HUDEP-2 (cell line): Measurements from ENCODE around the gene HEG1.

Source experiments
- DNase-seq, 76 experiments: peaks; one replicate each; lab custom pipeline; 2025; ENCODE audit not compliant: unreplicated experiment in 76 of 76; lab: John Stamatoyannopoulos, UW

Gene HEG1

DNA sequence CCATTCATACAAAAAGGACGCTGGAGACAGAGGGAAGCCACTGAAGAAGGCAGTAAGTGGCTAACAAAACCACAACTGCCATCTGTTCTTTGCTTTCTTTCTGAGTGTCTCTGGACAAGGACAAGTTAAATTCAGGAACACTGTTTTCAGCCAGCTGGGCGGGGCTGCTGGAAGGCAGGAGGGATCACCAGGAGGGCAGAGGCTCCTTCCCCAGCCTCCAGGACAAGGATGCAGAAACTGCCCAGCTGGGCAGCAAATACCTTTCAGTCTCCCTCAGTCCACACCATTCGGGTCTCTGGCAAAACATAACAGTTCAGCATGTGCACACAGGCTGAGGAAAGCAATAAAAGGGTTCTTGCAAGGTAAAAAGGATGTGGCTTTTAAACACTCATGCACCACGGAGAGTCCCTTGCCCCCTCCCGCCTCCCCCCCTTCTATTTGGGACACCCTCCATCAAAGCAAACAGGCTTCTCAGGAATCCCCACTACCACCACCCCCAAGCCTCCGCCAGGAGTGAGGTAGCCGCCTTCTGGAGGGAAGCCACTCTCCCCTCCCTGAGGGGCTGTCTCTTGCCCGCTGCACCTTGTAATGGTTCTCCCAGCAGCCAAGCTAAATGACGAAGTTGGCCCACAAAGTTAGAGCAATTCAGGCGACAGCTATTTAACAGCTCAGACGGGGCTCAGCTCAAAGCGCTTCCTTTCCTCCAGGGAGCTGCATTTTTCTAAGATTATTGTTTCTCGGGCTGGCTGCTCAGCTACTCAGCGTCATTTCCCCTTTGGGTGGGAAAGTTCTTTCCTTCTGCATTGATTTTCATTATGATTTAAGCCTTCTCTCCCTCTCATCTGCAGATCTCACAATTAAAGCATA, 3.8 kb downstream of the HEG1 start:
- DNase-seq = no peak

DNA sequence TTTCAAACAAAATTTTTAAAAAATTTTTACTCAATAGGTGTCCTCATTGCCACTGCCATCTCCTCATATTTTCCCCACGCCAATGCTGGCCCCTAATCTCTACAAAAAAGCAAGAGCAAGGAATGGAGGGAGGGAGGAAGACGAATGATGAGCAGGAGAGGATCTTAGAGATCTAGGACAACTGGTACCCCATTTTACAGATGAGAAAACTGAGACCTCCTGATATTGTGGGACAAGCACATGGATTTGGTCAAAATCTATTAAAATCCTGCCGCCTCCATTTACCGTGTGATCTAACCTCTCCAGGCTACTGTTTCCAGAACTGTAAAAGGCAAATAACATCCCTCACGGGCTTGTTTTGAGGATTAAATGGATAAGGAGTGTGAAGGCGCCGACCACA, 4.6 kb downstream of the HEG1 start:
- DNase-seq = no peak

DNA sequence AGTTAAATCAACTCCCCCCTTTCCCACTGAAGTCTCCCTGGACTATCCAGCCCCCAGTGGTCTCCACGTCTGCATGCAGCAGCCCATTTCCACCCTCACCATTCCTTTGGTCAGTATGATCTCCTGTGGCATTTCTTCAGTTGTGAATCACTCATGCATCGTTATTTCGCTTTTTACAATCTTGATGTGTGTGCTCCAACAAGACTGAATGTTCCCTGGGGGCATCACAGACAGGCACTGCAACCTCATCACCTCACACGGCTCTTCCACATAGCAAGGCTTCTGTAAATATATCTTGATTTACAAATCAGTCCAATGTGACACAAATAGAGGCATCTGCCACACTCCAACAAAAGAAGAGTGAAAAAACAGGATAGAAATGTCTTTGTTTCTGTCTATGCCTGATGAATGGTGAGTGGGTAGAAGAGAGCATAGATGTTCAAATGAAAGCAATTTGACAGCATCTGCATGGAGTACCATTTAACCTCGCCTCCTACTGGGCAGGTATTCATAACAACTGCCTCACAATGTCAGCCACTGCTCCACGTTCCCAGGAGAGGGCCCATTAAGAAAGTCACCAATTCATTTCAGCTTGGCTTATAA, 5.2 kb downstream of the HEG1 start:
- no peak for DNase-seq

DNA sequence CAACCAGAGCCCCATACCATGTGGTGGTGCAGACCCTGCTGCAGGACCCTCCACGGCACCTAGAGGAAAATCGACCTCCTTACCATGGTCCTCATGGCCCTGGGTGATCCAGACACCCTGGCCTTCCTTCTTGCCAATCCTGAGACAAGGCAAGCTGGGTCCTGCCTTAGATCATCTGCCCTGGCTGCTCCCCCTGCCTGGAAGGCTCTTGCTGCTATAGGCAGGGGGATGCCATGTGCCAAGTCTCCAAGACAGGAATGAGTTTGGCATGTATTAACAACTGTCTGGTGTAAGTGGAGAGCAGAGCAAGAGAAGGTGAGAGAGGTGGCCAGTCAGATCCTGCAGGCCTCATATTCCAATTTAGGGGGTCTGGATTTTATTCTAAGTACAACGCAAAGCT, 7.5 kb downstream of the HEG1 start:
- DNase-seq = no peak

DNA sequence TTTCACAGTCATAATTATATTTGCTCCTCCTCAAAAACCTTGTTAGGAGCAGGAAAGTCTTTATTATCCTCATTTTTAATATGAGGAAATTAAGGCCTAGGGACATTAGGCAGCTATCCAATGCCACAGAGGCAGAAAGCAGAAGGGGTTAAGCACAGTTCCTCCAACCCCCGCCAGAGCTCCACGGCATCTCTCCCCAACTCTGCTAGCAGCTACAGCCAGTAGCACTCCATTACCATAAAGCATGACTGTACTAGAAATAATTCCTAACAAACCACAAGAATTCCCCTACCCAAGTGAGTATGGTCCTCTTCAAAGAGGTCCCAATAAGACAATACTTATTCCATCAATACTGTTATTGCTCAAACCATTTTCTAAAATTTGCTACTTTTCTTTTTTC, 9.8 kb downstream of the HEG1 start:
- no peak for DNase-seq

DNA sequence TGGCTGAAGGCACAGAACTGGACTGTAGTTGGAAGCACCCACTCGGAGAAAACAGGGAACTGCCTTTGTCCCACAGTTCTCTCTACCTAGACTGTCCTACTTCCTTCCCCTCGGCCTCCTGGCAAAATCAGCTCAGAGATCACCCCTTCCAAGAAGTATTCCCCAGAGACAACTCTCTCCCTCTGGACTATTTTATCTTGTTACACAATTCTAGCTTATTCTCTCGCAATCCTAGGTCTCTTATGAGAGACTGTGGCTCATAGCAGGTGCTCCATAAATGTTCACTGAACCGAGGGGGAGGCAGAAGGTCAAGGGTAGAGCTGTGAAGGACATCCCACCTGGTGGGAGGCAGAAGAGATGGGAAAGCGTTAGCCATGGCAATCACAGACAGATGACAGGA, 10.6 kb downstream of the HEG1 start:
- DNase-seq = no peak

DNA sequence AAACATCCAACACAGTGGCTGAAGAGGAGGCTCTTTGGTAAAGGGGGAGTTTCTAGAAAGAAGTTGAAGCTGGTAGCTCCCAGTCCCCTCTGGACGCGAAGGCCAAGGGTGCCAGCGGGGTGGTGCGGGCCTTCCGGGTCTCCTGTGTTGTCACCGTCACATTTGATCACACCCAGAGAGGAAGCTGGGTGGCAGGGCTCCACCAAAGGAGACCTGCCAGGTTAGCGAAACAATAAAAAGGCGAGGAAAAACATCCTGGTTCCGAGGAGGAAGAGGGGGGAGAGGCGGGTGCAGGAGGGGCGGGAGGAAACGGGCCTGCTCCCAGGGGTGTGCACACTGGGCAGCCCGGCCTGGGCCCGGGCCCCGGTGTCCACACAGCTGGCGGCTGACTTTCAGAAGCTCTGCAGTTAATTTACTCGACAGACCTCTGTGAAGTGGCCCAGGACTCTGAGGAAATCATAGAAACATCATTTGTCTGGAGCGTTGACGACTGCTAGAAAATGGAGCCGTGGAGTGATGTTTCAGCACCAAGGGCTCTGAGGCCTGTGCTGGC, 12.1 kb downstream of the HEG1 start:
- no peak for DNase-seq

DNA sequence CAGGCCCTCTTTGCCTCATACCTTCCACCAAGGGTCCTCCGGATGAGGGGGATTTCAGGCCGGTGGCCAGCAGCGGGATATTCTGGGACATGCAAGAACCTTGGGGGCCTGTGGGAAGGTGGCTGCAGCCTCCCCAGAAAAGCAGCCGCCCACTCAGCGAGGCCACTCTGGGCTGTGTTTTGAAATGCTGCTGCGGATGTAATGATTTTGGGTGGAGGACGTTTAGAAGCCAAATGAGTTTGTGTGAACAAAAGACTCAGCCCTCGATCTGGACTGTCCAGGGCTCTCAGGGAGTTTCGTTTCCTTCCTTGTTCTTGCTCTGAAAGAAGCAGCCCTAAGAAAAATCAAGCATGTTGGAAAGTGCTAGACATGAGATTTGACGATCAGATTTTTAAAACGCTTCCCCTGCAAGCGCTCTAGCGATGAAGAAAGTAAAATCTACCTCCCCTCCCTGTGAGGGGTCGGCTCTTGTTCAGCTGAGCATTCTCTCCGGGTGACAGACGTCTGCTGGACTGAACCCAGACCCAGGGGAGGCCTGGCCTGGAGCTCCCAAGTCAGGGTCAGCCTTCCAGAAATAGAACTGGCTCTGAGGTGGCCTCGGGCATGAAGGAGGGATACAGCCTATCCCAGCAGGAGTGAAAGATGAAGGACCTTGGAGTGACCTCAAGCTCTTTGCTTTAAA, 12.9 kb downstream of the HEG1 start:
- no peak for DNase-seq

DNA sequence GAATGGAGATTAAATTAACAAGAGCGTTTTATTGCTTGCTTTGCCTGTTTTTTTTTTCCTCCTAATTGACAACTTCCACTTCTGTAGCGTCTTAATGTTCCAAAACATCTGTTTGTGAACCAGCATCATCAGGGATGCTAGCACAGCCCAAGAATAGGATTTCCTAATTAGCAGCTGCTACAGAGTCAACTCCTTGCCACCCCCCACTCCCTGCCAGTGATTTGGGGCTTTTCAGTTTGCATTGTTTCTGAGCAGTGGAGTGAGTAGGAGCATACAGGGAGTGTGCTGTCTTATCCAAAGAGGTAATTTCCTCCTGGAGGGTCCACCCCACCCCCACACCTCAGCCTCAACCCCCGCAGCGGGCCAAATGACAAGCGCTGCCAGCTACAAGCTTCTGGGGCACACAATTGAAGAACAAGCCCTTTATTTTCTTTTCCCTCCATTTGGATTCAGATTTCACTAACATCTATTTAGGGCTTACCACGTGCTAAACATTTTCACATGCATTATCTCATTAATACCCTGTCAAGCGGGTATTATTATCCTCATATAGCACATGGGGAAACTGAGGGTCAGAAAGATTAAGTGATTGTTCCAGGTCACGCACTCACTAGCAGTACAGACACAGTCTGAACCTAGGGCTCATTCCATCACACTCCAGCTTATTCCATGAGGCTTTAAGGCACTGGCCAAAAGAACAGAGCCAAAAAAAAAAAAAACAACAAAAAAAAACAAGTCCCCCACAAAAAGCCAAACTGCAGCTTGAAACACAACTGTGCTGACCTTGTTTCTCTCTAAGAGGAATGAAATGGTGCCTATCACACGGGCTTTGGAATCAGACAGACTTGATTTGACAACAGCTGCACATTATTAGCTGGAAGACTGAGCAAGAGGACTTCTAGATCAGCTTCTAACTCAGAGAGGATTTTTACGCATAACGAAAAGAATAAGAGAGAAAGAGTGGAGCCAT, 16.4 kb downstream of the HEG1 start:
- no peak for DNase-seq

DNA sequence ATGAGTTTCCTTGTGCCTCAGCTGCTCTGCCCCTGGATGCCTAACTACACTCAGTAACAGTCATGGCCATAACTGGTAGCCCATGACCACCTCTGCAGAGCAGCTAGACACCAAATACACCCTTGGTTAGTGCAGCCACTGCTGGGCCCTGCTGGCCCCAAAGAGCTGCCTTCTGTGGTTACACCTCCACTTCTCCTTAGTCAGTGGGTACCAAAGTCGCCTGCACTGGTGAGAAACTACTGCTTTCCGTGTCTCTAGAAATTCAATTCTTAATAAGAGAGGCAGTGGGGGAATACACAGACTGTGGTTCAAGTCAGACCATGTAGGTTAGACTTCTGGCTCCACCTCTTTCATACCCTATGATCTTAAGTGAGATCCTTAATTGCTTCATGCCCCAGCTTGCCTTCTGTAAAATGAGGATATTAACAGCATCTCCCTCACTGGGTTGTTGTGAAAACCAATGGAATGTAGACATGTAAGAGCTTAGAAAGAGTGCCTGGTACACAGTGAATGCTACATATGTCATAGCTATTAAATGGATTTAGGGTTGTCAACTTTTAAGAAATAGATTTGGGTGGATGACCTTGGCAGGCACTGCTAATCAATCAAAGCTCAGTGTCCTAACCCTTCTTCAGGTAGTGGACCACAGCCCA, 18.2 kb downstream of the HEG1 start:
- no peak for DNase-seq

DNA sequence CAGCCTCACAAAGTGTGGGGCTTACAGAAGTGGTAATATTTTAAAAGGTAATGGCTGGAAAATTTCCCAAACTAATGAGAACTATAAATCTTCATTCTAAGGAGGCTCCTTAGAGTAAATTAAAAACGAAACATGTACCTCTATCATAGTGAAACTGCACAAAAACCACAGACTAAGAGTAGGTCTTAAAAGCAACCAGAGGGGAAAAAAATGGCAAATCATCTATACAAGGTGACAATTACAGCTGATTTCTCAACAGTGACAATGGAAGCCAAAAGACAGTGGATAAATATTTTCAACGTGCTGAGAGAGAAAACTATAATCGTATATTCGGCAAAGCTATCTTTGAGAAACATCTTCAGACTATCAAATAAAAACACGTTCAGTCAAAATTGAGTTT, 20.6 kb downstream of the HEG1 start:
- DNase-seq = no peak

DNA sequence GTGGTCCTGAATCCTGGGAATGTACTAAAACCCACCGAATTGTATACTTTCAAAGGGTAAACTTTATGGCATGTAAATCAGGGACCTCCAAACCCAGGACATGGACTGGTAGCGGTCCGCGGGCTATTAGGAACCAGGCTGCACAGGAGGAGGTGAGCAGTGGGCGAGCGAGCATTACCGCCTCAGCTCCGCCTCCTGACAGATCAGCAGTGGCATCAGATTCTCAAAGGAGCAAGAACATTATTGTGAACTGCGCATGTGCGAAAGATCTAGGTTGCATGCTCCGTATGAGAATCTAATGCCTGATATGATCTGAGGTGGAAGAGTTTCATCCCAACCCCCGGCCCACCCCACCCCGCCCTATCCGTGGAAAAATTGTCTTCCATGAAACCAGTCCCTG, 22.2 kb downstream of the HEG1 start:
- DNase-seq = no peak

DNA sequence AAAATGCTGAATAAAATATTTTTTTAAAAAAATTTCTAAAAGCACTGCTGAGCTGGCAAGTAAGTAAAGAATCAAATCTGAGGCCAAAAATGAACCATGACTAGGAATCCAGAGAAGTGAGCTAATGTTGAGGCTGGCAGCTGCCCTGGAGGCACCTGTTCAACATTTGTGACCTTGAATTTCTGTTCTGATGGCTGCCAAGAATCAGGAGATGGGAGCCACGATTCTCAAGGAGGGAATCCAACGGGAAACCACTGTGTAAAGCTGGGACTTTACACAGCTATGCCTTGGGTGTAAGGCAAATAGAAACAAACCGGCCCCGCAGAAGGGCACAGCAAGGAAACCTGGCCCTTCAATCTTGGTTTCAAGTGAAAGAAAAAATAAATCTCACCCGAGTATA, 22.7 kb downstream of the HEG1 start:
- DNase-seq = no peak

DNA sequence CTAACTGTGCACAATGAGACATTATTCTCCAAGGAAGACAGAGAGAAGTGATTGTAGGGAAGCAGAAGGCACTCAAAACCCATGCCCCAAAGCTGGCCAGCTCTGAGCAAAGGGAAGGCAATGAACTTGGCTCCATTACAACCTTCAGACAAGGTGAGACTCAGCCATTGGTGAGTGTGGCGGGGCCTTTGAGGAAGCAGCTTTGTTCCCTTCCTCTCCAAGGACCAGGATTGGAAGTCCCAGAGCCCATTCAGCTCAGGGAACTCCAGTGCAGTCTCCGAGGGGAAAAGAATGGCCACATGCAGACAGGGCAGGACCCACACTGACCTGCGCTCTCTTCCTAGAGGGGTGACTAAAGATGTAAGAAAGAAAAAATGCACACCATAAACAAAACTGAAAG, 23.1 kb downstream of the HEG1 start:
- DNase-seq = no peak

DNA sequence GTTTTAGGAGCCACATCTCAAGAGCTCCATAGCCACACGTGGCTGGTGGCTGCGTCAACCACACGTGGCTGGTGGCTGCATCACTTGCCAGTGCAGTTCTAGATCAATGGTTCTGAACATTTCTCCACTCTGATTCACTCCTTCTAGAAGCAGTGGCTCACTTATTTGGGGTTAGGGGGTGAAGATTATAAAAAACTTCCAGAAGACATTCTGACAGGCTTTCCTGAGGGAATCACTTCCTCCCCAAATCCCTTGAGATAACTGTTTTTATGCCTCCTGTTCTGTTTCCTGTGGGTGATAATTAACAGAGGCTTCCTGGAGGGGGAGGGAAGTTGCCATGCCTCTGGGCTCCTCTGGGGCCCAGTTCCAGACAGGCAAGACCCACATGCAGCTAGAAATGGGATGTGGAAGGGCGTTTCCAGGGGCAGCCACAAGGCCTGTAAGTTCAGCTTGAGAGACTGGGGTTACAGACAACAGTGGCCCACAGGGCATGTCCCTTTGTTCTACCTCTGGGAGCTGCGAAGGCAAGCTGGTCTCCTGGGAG, 23.6 kb downstream of the HEG1 start:
- DNase-seq = no peak

DNA sequence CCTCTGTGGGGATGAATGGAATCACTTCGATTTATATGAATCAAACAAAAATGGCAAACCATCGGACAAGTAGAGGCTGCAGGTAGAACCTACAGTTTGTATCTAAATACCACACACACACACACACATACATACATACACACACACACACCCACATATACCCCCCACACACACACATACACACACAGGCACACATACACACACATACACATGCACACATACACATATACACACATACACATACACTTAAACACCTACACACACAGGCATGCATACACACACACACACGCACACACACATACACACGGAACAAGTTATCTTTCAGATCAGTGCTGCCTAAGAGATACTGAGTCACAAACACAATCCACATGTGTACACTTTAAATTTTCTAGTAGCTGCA, 24.3 kb downstream of the HEG1 start:
- no peak for DNase-seq

DNA sequence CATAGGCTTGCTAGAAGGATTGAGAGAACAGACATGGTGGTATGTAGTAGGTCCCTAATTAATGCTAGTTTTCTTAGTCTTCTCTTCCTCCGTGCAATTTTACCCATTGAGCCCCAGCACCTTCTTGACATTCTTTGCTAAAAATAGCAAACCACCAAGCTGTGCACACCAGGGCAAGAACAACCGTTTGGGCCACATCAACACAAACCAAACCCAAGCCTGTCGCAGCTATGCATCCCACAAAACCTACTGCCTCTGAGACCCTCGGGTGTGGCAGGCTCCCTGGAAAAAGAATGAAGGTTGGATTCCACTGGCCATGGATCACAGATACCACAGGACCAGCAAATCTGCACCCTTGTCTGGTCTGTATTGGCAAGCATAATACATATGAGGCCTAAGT, 27.1 kb downstream of the HEG1 start:
- no peak for DNase-seq

DNA sequence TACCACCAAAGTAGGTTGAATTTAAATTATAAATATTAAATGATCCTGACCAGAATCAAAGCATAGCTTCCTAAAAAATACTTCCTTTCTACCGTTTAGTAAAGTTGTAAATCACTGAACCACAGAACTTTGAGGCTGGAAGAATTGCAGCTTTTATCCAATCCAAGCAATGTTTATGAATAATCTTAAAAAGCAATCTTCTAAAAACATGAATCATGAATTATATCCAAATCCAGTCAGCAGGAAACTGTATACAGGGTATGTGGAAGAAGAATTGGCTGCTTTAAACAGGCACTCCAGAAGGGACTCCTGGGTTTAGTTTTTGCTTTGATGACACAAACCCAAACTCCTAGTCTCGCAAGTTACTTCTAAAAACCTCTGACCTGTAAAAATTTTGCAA, 30.2 kb downstream of the HEG1 start:
- DNase-seq = no peak

DNA sequence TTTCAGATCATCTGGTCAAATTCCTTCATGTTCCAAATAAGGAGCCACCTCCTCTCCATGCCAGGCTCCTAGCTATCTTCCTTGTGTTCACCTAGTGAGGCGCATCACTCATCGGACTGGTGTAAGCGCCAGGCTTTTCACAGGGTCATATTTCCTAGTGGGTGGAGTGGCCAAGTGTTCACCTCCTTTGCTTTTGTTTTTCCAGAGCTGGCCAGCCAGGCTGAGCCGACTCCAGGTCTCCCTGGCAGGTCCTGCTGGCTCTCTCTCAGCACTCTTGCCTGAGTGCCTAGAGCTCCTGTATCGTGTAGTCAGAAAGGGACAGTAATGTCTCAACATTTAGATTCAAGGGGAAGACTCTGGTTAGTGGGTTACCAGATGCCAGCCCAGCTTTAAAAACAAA, 31.0 kb downstream of the HEG1 start:
- no peak for DNase-seq
